ENCODE data around the gene TCHH. TPM values are rescaled to one million over a fixed set of nuclear protein-coding genes. Genes with fewer than 3 reads are reported as not detected.

The TCHH gene
- total and polyA plus RNA-seq, 4 donors, result 0.05 to 0.33 (median 0.08) TPM

- Histone ChIP-seq H3K9me3 (ENCODE audit: control insufficient read depth in 4 of 4, low read length in 3 of 4) (no peaks in the 10 kb centered on the region), H3K9ac (ENCODE audit: low read depth in 1 of 2, low read length in 2 of 2) (no peak overlapping the region), H3K4me1 (ENCODE audit: control insufficient read depth in 4 of 4, insufficient read depth in 4 of 4, low read length in 3 of 4) (no peaks in the 10 kb centered on the region), H3K27ac (ENCODE audit: low read depth in 1 of 2, low read length in 2 of 2) (no peak overlapping the region), H3K27me3 (ENCODE audit: control insufficient read depth in 4 of 4, insufficient read depth in 4 of 4, low read length in 3 of 4) (peaks cover 0 to 3% (median 1%) of the 10 kb centered on the region in 4 donors), H3K4me3 (ENCODE audit: low read depth in 1 of 3, low read length in 3 of 3) (no peak overlapping the region), H3K36me3 (ENCODE audit: control insufficient read depth in 4 of 4, insufficient read depth in 3 of 4, low read depth in 1 of 4, low read length in 3 of 4) (no peaks in the 10 kb centered on the region)
- 62% methylated on average over 1 of the region's 1 CpG for WGBS
- TF ChIP-seq ZBTB33 (IDR thresholded peaks at IDR 0.05), result no peak
- no peak for DNase-seq (ENCODE audit: low spot score)
Measured at GRCh38 chr1:152067929-152068328, 47.3 kb downstream of the TCHH start.

GRCh38 chr1:152067150-152067549 is 48.1 kb downstream of the TCHH start:
- no peaks in the 10 kb centered on the region for H3K9me3 ChIP-seq (ENCODE audit: control insufficient read depth in 4 of 4, low read length in 3 of 4)
- H3K4me3 ChIP-seq (ENCODE audit: low read depth in 1 of 3, low read length in 3 of 3), result no peak overlapping the region
- DNase-seq (ENCODE audit: low spot score), result no peak
- H3K4me1 ChIP-seq (ENCODE audit: control insufficient read depth in 4 of 4, insufficient read depth in 4 of 4, low read length in 3 of 4), result no peaks in the 10 kb centered on the region
- peaks cover 0 to 3% (median 1%) of the 10 kb centered on the region in 4 donors for H3K27me3 ChIP-seq (ENCODE audit: control insufficient read depth in 4 of 4, insufficient read depth in 4 of 4, low read length in 3 of 4)
- no peak overlapping the region for H3K9ac ChIP-seq (ENCODE audit: low read depth in 1 of 2, low read length in 2 of 2)
- no peak overlapping the region for H3K27ac ChIP-seq (ENCODE audit: low read depth in 1 of 2, low read length in 2 of 2)
- no peak for TF ChIP-seq ZBTB33 (IDR thresholded peaks at IDR 0.05)
- TF ChIP-seq FOXA2 (IDR thresholded peaks at IDR 0.05), result no peak
- no peak for TF ChIP-seq REST (IDR thresholded peaks at IDR 0.05)
- no peak for TF ChIP-seq CTCF (IDR thresholded peaks at IDR 0.05; ENCODE audit: low read depth, low read length, missing input control)
- no peak for TF ChIP-seq RXRA (IDR thresholded peaks at IDR 0.05)
- no peak for TF ChIP-seq JUND (IDR thresholded peaks at IDR 0.05)
- no peak for TF ChIP-seq NR2F2 (IDR thresholded peaks at IDR 0.05)
- no peak for TF ChIP-seq SP1 (IDR thresholded peaks at IDR 0.05)
- TF ChIP-seq EGR1 (IDR thresholded peaks at IDR 0.05; ENCODE audit: low read depth in 2 of 2), result no peak
- TF ChIP-seq GABPA (IDR thresholded peaks at IDR 0.05 in 1 of 2, conservative IDR thresholded peaks at IDR 0.05 in 1 of 2), result no peak
- no peak for TF ChIP-seq MAX (IDR thresholded peaks at IDR 0.05)
- no peak for TF ChIP-seq TAF1 (conservative IDR thresholded peaks at IDR 0.05)
- TF ChIP-seq FOXA1 (IDR thresholded peaks at IDR 0.05), result no peak
- no peaks in the 10 kb centered on the region for H3K36me3 ChIP-seq (ENCODE audit: control insufficient read depth in 4 of 4, insufficient read depth in 3 of 4, low read depth in 1 of 4, low read length in 3 of 4)

All from liver (tissue), 9 donors.